Testis (tissue), 2 donors: ENCODE measurements around the gene LILRA5.

Experiments used
- POLR2A ChIP-seq: fragments of 450-650 bp; IDR thresholded peaks from one replicate; pipeline ENCODE4 v1.6.1; 2017; ENCODE audit warnings: antibody characterized with exemption, mild to moderate bottlenecking, moderate library complexity
- TF ChIP-seq, protein P1 (sequence below), 3 experiments: fragments of 450-650 bp in 2 of 3; fragments of 200-600 bp in 1 of 3; sonication (generic) in 1 of 3; IDR thresholded peaks; one replicate each; pipeline ENCODE4 v1.5.1; 2016 to 2019; ENCODE audit warnings: antibody characterized with exemption in 3 of 3, mild to moderate bottlenecking in 2 of 3, moderate library complexity in 1 of 3

DNA sequence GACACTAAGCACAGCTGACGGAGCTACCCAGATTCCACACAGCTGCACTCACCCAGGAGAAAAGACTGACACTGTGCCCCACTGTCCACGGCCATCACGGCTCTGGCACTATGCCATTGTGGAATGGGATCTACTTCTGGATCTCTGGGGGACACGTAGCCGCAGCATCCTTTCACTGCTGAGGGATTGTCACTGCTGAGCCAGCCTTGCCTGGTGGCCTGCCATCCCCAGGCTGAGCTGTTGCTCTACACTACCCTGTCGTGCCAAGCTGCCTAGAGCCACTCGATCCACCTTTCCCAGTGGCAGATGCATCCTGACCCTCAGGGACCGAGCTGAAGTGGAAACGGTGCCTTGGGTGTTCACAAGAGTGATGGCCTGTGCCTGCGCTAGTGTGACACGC, 50.9 kb downstream of the LILRA5 start:
- TF ChIP-seq, protein P1, sequence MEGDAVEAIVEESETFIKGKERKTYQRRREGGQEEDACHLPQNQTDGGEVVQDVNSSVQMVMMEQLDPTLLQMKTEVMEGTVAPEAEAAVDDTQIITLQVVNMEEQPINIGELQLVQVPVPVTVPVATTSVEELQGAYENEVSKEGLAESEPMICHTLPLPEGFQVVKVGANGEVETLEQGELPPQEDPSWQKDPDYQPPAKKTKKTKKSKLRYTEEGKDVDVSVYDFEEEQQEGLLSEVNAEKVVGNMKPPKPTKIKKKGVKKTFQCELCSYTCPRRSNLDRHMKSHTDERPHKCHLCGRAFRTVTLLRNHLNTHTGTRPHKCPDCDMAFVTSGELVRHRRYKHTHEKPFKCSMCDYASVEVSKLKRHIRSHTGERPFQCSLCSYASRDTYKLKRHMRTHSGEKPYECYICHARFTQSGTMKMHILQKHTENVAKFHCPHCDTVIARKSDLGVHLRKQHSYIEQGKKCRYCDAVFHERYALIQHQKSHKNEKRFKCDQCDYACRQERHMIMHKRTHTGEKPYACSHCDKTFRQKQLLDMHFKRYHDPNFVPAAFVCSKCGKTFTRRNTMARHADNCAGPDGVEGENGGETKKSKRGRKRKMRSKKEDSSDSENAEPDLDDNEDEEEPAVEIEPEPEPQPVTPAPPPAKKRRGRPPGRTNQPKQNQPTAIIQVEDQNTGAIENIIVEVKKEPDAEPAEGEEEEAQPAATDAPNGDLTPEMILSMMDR (IDR thresholded peaks at IDR 0.05): no peak
- TF ChIP-seq POLR2A: no peak
